Stimulated activated CD8-positive, alpha-beta memory T cell treated with anti-CD3 and anti-CD28 coated beads, Interleukin-12 subunit alpha, Interleukin-12 subunit beta, amount 100 ng/mL, for 4 hours (primary cell): ENCODE results near the gene CA4.
"Not testable (repeated sequence)": the region's sequence is repeated elsewhere in the genome, so short reads cannot be mapped to it uniquely, and the experiment has no call there.

Source experiments
- DNase-seq: peaks from one replicate; pipeline ENCODE4 v3.0.0-alpha.2; 2020; ENCODE audit warnings: low read depth

CA4 gene

DNA sequence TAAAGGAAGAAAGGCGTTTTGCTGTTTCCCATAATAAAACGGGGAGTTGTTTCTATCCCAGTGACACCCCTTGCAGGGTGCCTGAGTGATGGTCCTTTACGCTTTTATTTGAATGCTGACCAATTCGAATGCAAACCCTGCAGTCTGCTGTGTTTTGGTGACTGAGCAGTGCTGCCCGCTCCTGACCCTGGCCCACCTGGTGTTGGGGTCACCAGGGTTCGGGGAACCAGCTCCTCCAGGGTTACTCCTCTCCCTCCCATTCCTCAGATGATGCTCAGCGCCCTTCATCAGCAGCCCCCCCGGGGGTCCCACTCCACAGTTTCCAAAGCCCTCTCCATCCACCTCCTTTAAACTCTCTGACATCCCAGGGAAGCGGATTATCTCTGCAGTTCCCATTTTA, 6.0 kb downstream of the CA4 start:
- no peak for DNase-seq

- no peak for DNase-seq
Measured at GRCh38 chr17:60156746-60157145, 7.0 kb downstream of the CA4 start.

GRCh38 chr17:60157487-60158040, 7.8 kb downstream of the CA4 start:
- DNase-seq = no peak

DNA sequence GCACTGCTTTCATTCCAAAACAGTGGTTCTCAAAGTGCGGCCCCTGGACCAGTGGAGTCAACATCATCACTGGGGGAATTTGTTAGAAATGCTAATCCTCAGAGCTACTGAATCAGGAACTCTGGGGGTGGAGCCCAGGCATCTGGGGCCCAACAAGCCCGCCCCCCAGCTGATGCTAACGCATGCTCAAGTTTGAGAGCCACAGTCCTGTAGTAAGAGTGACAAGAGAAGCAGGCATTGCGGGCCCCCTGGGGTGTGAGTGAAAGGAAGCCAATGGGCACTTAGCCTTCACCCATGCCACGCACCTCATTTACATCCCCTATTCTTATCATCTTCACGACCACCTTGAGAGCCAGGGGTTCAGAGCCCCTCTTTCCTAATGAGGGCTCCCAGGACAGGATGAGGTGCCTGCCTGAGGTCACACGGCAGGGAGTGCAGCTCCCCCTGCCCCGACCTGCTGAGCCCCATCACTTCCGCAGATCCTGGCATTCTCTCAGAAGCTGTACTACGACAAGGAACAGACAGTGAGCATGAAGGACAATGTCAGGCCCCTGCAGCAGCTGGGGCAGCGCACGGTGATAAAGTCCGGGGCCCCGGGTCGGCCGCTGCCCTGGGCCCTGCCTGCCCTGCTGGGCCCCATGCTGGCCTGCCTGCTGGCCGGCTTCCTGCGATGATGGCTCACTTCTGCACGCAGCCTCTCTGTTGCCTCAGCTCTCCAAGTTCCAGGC, 9.1 kb downstream of the CA4 start:
- no peak for DNase-seq

DNA sequence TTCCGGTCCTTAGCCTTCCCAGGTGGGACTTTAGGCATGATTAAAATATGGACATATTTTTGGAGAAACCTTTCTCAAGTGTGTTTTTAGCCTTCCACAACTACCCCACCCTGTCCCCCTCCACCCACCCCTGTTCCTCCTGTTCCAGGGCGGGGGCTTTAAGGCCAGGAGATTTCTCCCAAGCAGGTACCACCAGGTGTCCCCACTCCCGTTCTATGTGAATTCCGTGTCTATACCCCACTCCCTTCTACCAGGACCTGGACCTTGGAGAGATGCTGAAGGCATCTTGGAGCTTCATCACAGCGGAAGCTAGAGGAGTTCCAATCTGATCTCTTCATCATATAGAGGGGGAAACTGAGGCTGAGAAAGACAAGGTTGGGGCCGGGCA, 9.7 kb downstream of the CA4 start:
- DNase-seq = no peak

DNA sequence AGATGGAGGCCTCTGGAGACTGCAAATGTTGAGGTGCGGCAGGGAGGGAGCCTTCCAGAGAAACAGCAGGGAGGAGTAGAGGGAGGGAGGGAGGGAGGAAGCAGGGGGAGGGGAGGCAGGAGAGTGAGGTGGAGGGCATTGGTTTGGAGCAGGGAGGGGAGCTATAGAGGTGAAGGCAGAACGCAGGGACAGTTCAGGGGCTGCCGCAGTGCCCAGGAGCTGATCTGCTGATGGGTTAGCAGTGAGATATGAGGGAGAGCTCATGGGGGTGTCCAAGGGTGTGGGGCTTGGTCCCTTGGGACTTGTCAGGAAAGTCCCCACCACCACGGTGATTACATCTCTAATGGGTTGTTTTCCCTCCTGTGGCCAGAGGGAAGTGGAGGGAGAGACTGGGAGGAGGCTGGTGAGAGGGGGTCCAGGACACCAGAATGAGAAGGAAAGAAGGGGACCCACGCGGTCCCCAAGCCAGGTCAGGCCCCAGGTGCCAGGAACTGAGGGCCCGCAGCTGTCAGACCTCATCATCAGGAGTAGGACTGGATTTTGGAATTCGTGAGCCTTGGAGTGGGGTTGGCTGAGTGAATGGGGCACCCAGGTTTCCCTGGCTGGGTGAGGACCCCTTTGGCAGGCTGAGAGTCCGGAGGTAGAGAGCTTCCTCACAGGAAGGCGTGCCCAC, 11.2 kb downstream of the CA4 start:
- no peak for DNase-seq

DNA sequence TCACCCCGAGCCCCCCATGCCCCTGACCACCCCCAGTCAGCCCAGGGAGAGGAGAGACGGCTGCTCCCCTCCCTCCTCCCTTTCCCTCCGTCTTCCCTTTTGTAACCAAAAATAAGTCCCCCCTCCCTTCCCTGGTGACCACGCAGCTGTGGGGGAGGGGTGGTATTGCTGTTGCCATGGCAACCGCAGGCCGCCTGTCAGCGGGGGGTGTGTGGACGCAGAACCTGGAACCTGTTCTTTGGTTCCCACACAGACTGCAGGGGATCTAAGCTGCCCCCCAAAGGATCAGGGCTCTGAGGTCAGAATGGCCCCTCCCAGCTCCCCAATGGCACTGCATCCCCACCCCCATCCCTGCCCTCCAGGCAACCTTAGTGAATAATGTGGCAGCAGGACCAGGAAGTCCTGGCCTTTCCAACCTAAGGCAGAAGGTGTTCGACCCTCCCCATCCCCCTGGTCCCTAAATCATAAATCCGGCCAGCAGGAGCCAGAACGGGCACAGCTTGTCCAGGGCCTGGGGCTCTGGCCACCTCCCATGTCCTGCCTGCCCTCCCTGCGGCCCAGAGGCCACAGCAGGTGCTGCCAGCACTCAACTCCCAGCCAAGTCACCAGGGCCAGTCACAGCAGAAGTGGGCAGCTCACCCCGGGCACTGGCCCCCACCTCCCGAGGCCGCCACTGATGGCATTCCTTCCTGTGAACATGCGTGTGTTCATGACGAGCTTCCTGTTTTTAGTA, 12.0 kb downstream of the CA4 start:
- DNase-seq = no peak

DNA sequence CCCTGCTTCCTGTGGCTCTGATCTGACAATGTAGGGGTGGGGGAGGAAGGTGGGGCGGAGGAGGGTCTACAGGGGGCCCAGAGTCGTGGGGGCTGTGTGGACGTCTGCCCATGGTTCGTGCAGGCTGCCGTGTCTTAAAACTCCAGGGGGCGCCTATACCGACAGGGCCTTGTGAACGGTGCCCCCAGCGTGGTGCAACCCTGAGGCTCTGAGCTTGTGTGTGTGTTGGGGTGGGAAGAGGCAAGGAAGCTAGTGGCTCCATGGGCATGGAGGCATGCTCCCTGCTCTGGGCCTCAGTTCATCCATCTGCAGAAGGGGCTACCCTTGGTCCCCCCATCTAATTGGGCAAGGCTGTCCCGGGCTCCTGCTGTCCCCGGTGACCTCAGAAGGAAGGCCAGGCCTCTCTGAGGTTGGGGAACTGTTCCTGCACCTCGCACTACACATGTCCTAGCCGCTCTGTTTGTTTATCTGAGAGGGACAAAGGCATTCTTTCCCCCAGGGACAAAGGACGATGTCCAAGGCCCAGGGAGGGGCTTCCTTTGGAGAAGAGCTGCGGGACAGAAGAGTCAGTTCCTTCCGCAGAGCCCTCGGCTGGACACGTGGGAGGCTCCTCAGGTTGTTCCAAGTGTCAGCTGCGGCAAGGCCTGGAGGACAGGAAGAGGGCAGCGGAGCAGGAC, 13.5 kb downstream of the CA4 start:
- no peak for DNase-seq

DNA sequence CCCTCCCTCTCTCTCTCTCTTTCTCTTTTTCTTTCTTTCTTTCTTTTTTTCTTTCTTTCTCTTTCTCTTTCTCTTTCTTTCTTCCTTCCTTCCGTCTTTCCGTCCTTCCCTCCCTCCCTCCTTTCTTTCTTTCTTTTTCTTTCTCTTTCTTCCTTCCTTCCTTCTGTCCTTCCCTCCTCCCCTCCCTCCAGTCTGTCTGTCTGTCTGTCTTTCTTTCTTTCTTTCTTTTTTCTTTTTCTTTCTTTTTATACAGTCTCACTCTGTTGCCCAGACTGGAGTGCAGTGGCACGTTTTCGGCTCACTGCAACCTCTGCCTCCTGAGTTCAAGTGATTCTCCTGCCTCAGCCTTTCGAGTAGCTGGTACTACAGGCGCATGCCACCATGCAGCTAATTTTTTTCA, 14.4 kb downstream of the CA4 start:
- DNase-seq = no peak

GRCh38 chr17:60164697-60165096, 14.9 kb downstream of the CA4 start:
- no peak for DNase-seq

- no peak for DNase-seq
Measured at GRCh38 chr17:60165223-60165622, 15.4 kb downstream of the CA4 start.

GRCh38 chr17:60165971-60166370, 16.2 kb downstream of the CA4 start:
- no peak for DNase-seq

DNA sequence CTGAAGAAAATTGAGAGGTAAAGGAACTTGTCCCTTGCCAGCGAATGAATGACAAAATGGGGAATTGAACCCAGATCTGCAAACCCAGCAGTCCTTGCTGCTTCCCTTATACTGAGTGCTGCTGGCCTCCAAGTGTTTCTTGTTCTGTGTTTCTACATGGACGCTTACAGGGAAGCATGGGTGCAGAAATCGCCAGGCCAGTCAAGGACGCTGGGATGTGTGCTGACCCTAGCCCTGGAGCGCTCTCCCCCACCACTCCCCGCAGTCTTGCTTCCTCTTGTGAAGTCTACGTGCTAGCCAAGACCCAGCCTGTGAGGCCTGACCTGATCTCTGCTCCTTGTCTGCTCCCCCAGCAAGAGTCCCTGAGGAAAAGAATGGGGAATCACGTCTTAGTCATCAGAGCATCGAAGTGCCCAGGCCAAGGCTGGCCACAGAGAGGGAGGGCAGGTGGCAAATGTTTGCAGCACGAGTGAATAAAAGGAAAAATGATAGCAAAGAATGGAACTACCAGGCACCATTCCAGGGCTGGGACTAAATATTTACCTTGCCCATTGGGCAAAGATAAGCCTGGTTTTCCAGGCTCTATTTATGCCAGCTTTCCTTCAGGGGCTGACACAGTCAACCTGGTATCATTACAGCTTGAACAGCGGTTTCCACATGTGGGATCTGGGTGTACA, 17.4 kb downstream of the CA4 start:
- DNase-seq = no peak

- DNase-seq = no peak
Measured at GRCh38 chr17:60168654-60169053, 18.9 kb downstream of the CA4 start.

GRCh38 chr17:60169921-60170817, 20.4 kb downstream of the CA4 start:
- no peak for DNase-seq

DNA sequence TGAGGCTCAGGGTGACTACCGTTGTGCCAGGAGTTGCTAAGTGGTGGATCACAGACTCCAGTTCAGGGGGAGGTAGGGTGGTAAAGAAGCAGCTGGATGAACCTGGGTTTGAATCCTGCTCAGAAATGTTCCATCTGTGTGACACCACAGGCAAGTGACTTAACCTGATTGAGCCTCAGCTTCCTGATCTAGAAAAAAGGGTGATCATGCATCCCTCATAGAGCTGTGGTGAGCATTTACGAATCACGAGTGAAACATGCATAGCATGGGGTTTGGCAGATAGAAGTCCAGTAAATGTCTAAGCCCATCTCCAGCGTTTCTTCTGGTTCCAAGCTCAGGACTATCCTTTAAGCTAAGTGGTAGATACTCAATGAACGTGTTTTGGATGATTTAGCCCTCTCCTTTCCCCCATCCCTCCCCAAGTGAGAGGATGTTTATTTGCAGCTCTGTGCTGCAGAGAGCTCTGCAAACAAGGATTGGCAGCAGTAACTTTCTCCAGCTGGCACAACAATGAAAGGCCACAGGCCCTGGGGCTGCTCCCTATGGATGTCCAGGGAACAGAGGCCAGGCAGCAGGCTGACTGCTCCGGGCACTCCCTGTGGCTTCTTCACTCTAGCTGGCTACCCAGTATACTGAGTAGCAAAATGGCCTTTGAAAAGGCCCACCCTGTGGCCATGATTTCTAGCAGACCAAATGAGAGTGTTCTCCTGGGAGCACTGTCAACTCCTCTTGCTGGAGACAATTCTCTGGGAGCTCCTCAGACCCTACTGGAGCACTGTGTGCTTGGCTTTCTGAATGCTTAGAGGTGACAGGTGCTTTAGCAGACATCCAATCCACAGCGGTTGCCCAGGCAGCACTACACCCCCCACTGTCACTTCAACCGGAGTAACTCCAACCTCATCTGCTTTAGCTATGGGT, 21.3 kb downstream of the CA4 start:
- DNase-seq = no peak

GRCh38 chr17:60171753-60172079, 21.9 kb downstream of the CA4 start:
- DNase-seq = no peak

GRCh38 chr17:60173304-60173819, 23.6 kb downstream of the CA4 start:
- no peak for DNase-seq

DNA sequence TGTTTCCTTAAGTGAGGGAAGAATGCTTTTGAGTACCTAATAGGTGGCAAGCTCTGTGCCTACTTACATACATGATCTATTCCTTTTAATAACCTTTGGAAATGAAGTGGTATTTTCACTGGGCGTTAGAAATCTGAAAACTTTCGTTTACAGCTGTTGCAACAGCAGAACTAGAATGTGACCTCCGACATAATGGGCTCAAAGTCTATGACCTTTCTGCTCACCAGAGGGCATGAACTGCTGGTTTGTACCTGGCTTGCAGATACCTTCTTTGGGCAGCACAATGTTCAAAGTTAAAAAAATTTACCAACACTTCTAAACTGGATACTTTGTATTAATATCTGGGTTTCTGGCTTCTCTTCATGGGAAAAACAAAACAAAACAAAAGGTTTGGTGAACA, 24.3 kb downstream of the CA4 start:
- DNase-seq = no peak

DNA sequence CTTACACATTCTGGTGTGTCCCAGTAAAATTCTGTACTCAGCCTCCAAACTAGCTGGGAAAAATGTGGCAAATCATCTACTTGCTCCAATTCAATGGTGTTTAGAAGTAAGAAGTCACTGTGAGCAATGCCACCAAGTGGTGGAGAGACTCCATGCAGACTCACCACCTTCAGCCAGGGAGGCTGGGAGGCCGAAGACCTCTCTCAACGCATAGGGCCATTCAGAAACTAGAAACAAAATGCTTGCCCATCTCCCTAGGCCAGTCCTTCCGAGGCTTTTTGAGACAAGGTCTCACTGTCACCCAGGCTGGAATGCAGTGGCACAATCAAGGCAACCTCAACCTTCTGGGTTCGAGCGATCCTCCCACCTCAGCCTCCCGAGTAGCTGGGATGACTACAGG, 25.0 kb downstream of the CA4 start:
- DNase-seq = not testable (repeated sequence)
